ENCODE measurements around the gene GTF2E1. TPM values are rescaled to one million over a fixed set of nuclear protein-coding genes. Genes with fewer than 3 reads are reported as not detected.

The GTF2E1 gene
- total and polyA plus RNA-seq, 2 donors (not counting 1 experiment from before 2014, with no cell fraction given) = 6.0 to 24.7 TPM

GRCh38 chr3:120775411-120775810 lies 32.9 kb downstream of the GTF2E1 start:
- Histone ChIP-seq H3K9ac (ENCODE audit: low read length) (no peak overlapping the region), H3K27ac (ENCODE audit: low read length in 2 of 2) (no peak overlapping the region), H3K9me3 (ENCODE audit: control extremely low read depth in 1 of 3, control insufficient read depth in 2 of 3, insufficient read depth in 1 of 3, low read length in 2 of 3) (no peaks in the 10 kb centered on the region), H3K36me3 (replicated peaks in 1 of 2; ENCODE audit: control extremely low read depth in 1 of 2, control insufficient read depth in 1 of 2, extremely low read depth in 1 of 2, insufficient read depth in 2 of 2, low read length in 1 of 2) (peaks cover 3 to 44% of the 10 kb centered on the region in 2 experiments), H3K79me2 (ENCODE audit: control insufficient read depth, insufficient read depth, low read length) (peaks cover 6% of the 10 kb centered on the region), H3K4me3 (ENCODE audit: control extremely low read depth in 1 of 5, extremely low read depth in 1 of 5, insufficient read depth in 1 of 5, low read depth in 2 of 5, low read length in 4 of 5) (no peak overlapping the region), H3K4me1 (ENCODE audit: control insufficient read depth in 2 of 2, insufficient read depth in 2 of 2, low read length in 2 of 2) (no peaks in the 10 kb centered on the region), H3K27me3 (replicated peaks in 1 of 4; ENCODE audit: control extremely low read depth in 1 of 4, control insufficient read depth in 3 of 4, insufficient read depth in 4 of 4, low read length in 3 of 4) (no peaks in the 10 kb centered on the region), H3K4me2 (replicated peaks; ENCODE audit: low read depth, low read length, poor library complexity, severe bottlenecking) (no peak overlapping the region), H4K20me1 (ENCODE audit: control insufficient read depth, insufficient read depth, low read length, poor library complexity, severe bottlenecking) (no peaks in the 10 kb centered on the region), H2AFZ (ENCODE audit: insufficient read depth, low read depth, low read length, poor library complexity, severe bottlenecking) (no peak overlapping the region)
- Mint-ChIP-seq H3K9me3 (ENCODE audit: insufficient read depth) (no peaks in the 10 kb centered on the region), H3K27me3 (no peaks in the 10 kb centered on the region), H3K27ac (no peak overlapping the region), H3K4me1 (no peaks in the 10 kb centered on the region), H3K4me3 (no peak overlapping the region)
- ChIA-PET CTCF (interaction anchor here (1.0 kb wide), 1 partner anchor 20 kb away, joined by 3 read pairs; no protein-coding TSS in a partner anchor), POLR2A (no interaction called here)
- 94% methylated on average over 3 of the region's 4 CpGs for WGBS (ENCODE audit: insufficient coverage)
- intact Hi-C loops (cut with micrococcal nuclease) = no loop called here
- ATAC-seq (ENCODE audit: low read depth) (no peak), DNase-seq (no peak)
- TF ChIP-seq, protein P1, sequence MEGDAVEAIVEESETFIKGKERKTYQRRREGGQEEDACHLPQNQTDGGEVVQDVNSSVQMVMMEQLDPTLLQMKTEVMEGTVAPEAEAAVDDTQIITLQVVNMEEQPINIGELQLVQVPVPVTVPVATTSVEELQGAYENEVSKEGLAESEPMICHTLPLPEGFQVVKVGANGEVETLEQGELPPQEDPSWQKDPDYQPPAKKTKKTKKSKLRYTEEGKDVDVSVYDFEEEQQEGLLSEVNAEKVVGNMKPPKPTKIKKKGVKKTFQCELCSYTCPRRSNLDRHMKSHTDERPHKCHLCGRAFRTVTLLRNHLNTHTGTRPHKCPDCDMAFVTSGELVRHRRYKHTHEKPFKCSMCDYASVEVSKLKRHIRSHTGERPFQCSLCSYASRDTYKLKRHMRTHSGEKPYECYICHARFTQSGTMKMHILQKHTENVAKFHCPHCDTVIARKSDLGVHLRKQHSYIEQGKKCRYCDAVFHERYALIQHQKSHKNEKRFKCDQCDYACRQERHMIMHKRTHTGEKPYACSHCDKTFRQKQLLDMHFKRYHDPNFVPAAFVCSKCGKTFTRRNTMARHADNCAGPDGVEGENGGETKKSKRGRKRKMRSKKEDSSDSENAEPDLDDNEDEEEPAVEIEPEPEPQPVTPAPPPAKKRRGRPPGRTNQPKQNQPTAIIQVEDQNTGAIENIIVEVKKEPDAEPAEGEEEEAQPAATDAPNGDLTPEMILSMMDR (IDR thresholded peaks at IDR 0.05) = no peak
- TF ChIP-seq EZH2 (IDR thresholded peaks at IDR 0.05; ENCODE audit: borderline replicate concordance, insufficient read depth, low read depth, low read length, poor library complexity, severe bottlenecking) = no peak

- no peaks in the 10 kb centered on the region for H4K20me1 ChIP-seq (ENCODE audit: control insufficient read depth, insufficient read depth, low read length, poor library complexity, severe bottlenecking)
- Mint-ChIP-seq H3K9me3 (ENCODE audit: insufficient read depth) (no peaks in the 10 kb centered on the region), H3K27ac (no peak overlapping the region), H3K4me3 (no peak overlapping the region), H3K4me1 (peaks cover 4% of the 10 kb centered on the region), H3K27me3 (no peaks in the 10 kb centered on the region)
- ChIA-PET CTCF (interaction anchor here (1.5 kb wide), 1 partner anchor 36 kb away, joined by 4 read pairs; the partner anchor contains the start of genes GTF2E1 and RABL3), POLR2A (no interaction called here)
- intact Hi-C loops (cut with micrococcal nuclease) = no loop called here
- H3K4me3 ChIP-seq (ENCODE audit: control extremely low read depth in 1 of 5, extremely low read depth in 1 of 5, insufficient read depth in 1 of 5, low read depth in 2 of 5, low read length in 4 of 5) = no peak overlapping the region
- H3K27ac ChIP-seq (ENCODE audit: low read length in 2 of 2) = no peak overlapping the region
- TF ChIP-seq EZH2 (IDR thresholded peaks at IDR 0.05; ENCODE audit: borderline replicate concordance, insufficient read depth, low read depth, low read length, poor library complexity, severe bottlenecking) = no peak
- TF ChIP-seq, protein P1 (IDR thresholded peaks at IDR 0.05) = no peak
- DNase-seq = no peak
- H3K27me3 ChIP-seq (replicated peaks in 1 of 4; ENCODE audit: control extremely low read depth in 1 of 4, control insufficient read depth in 3 of 4, insufficient read depth in 4 of 4, low read length in 3 of 4) = no peaks in the 10 kb centered on the region
- ATAC-seq (ENCODE audit: low read depth) = no peak
- H3K9ac ChIP-seq (ENCODE audit: low read length) = no peak overlapping the region
- peaks cover 6 to 42% of the 10 kb centered on the region in 2 experiments for H3K36me3 ChIP-seq (replicated peaks in 1 of 2; ENCODE audit: control extremely low read depth in 1 of 2, control insufficient read depth in 1 of 2, extremely low read depth in 1 of 2, insufficient read depth in 2 of 2, low read length in 1 of 2)
- no CpG with 5 or more reads among the region's 3 CpGs for WGBS (ENCODE audit: insufficient coverage)
- no peaks in the 10 kb centered on the region for H3K79me2 ChIP-seq (ENCODE audit: control insufficient read depth, insufficient read depth, low read length)
- no peaks in the 10 kb centered on the region for H3K9me3 ChIP-seq (ENCODE audit: control extremely low read depth in 1 of 3, control insufficient read depth in 2 of 3, insufficient read depth in 1 of 3, low read length in 2 of 3)
- H3K4me1 ChIP-seq (ENCODE audit: control insufficient read depth in 2 of 2, insufficient read depth in 2 of 2, low read length in 2 of 2) = no peaks in the 10 kb centered on the region
- H3K4me2 ChIP-seq (replicated peaks; ENCODE audit: low read depth, low read length, poor library complexity, severe bottlenecking) = no peak overlapping the region
- no peak overlapping the region for H2AFZ ChIP-seq (ENCODE audit: insufficient read depth, low read depth, low read length, poor library complexity, severe bottlenecking)
These were observed 36.2 kb downstream of the GTF2E1 start for GRCh38 chr3:120778776-120779175.

Data from B cell (primary cell).